K562 (cell line): ENCODE data around the gene HOXC12. TPM values are rescaled to one million over a fixed set of nuclear protein-coding genes. Genes with fewer than 3 reads are reported as not detected.

Source experiments
- CHCHD3 ChIP-seq: fragments of 250-450 bp; sonication (Bioruptor Pico); IDR thresholded peaks from 2 replicates; pipeline ENCODE4 v2.1.2; 2022; ENCODE audit warnings: mild to moderate bottlenecking
- POU5F1 ChIP-seq: fragments of 150-350 bp; IDR thresholded peaks from 2 replicates; pipeline ENCODE4 v1.6.1; 2014; ENCODE audit warnings: borderline replicate concordance, low read length, low read depth, mild to moderate bottlenecking; ENCODE audit not compliant: partially characterized antibody
- TAL1 ChIP-seq: fragments of 450-650 bp; IDR thresholded peaks from 2 replicates; pipeline ENCODE4 v1.6.1; 2016; ENCODE audit warnings: mild to moderate bottlenecking
- polyA plus RNA-seq, 8 experiments: library from polyadenylated mRNA; depleted of rRNA in 4 of 8; stranded (reverse) in 5 of 8; unstranded in 3 of 8; fragments of >200 nt; fragmentation: Nextera tagmentation in 2 of 8; fragmentation: Illumina TruSeq in 1 of 8; extraction: Ambion mirVana in 2 of 8; extraction: Trizol in 1 of 8; gene quantifications; 2 replicates each; pipeline versions ENCODE4 v1.2.1 to v1.2.3, GENCODE V29; 2011 to 2014; ENCODE audit warnings: inconsistent platforms in 1 of 8, missing spikeins in 1 of 8
- total RNA-seq, 7 experiments: library from RNA; depleted of rRNA in 6 of 7; stranded (reverse); fragments of >200 nt in 6 of 7; fragmentation: Illumina TruSeq in 2 of 7; extraction: Trizol in 2 of 7; gene quantifications; 2 replicates each; pipeline versions ENCODE4 v1.2.1 to v1.2.3, GENCODE V29; 2011 to 2021; ENCODE audit warnings: low replicate concordance in 1 of 7
- TF ChIP-seq, protein P1 (sequence below): fragments of 450-650 bp; IDR thresholded peaks from 2 replicates; pipeline ENCODE4 v1.6.1; 2014; ENCODE audit warnings: low read depth, mild to moderate bottlenecking, moderate library complexity, borderline replicate concordance
- TF ChIP-seq, protein P2 (sequence below), 2 experiments: fragments of 450-650 bp; IDR thresholded peaks; 2 replicates each; pipeline ENCODE4 v1.6.1; 2016; ENCODE audit warnings: mild to moderate bottlenecking in 2 of 2, borderline replicate concordance in 1 of 2, low read depth in 1 of 2, moderate library complexity in 1 of 2
- TF ChIP-seq, protein P3 (sequence below): fragments of 450-650 bp; formaldehyde crosslinking; IDR thresholded peaks from 2 replicates; pipeline ENCODE4 v1.4.0; 2020; ENCODE audit warnings: mild to moderate bottlenecking, moderate library complexity
- TF ChIP-seq, protein P4 (sequence below), 2 experiments: fragments of 450-650 bp; conservative IDR thresholded peaks; 2 replicates each; pipeline ENCODE4 v1.6.1; 2017; ENCODE audit warnings: mild to moderate bottlenecking in 2 of 2, moderate library complexity in 2 of 2
- TF ChIP-seq, protein P5 (sequence below): fragments of 450-650 bp; IDR thresholded peaks from 2 replicates; pipeline ENCODE4 v1.6.1; 2016; ENCODE audit warnings: missing biosample characterization, missing genetic modification characterization

HOXC12 gene
- total and polyA plus RNA-seq, 9 of the 15 experiments (the other 6 are each of a cell fraction or from before 2014, with no cell fraction given) = 0.04 to 0.36 (median 0.11) TPM; not detected in 1

DNA sequence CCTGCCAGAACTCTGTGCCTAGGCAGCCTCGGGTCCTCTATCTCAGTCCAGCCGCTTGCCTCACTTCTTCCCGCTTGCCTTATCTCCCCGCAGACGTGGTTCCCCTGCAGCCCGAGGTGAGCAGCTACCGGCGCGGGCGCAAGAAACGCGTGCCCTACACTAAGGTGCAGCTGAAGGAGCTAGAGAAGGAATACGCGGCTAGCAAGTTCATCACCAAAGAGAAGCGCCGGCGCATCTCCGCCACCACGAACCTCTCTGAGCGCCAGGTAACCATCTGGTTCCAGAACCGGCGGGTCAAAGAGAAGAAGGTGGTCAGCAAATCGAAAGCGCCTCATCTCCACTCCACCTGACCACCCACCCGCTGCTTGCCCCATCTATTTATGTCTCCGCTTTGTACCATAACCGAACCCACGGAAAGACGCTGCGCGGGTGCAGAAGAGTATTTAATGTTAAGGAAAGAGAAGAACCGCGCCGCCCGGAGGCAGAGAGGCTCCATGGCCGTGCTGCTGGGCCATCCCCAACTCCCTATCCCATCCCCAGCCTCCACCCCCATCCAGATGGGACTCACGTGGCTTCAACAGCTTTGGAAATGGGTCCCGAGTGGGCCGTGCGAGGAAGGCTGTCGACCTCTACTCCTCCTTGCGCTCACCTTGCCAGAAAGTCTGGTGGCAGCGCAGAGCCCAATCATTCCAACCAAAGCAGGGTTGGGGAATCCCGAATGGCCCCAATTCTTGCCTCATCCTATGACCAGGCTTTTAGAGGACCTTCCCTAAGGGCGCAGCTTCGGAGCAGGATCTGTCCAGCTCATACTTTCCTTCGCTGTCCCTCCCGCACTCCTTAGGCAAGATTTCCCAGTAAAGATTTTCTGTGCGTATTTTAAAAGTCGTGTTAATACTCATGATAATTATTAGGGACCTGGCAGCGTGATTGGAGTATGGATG is 9.5 kb upstream of the HOXC12 start (continued):
- TF ChIP-seq, protein P1, sequence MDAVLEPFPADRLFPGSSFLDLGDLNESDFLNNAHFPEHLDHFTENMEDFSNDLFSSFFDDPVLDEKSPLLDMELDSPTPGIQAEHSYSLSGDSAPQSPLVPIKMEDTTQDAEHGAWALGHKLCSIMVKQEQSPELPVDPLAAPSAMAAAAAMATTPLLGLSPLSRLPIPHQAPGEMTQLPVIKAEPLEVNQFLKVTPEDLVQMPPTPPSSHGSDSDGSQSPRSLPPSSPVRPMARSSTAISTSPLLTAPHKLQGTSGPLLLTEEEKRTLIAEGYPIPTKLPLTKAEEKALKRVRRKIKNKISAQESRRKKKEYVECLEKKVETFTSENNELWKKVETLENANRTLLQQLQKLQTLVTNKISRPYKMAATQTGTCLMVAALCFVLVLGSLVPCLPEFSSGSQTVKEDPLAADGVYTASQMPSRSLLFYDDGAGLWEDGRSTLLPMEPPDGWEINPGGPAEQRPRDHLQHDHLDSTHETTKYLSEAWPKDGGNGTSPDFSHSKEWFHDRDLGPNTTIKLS = no peak
- TF ChIP-seq, protein P2, sequence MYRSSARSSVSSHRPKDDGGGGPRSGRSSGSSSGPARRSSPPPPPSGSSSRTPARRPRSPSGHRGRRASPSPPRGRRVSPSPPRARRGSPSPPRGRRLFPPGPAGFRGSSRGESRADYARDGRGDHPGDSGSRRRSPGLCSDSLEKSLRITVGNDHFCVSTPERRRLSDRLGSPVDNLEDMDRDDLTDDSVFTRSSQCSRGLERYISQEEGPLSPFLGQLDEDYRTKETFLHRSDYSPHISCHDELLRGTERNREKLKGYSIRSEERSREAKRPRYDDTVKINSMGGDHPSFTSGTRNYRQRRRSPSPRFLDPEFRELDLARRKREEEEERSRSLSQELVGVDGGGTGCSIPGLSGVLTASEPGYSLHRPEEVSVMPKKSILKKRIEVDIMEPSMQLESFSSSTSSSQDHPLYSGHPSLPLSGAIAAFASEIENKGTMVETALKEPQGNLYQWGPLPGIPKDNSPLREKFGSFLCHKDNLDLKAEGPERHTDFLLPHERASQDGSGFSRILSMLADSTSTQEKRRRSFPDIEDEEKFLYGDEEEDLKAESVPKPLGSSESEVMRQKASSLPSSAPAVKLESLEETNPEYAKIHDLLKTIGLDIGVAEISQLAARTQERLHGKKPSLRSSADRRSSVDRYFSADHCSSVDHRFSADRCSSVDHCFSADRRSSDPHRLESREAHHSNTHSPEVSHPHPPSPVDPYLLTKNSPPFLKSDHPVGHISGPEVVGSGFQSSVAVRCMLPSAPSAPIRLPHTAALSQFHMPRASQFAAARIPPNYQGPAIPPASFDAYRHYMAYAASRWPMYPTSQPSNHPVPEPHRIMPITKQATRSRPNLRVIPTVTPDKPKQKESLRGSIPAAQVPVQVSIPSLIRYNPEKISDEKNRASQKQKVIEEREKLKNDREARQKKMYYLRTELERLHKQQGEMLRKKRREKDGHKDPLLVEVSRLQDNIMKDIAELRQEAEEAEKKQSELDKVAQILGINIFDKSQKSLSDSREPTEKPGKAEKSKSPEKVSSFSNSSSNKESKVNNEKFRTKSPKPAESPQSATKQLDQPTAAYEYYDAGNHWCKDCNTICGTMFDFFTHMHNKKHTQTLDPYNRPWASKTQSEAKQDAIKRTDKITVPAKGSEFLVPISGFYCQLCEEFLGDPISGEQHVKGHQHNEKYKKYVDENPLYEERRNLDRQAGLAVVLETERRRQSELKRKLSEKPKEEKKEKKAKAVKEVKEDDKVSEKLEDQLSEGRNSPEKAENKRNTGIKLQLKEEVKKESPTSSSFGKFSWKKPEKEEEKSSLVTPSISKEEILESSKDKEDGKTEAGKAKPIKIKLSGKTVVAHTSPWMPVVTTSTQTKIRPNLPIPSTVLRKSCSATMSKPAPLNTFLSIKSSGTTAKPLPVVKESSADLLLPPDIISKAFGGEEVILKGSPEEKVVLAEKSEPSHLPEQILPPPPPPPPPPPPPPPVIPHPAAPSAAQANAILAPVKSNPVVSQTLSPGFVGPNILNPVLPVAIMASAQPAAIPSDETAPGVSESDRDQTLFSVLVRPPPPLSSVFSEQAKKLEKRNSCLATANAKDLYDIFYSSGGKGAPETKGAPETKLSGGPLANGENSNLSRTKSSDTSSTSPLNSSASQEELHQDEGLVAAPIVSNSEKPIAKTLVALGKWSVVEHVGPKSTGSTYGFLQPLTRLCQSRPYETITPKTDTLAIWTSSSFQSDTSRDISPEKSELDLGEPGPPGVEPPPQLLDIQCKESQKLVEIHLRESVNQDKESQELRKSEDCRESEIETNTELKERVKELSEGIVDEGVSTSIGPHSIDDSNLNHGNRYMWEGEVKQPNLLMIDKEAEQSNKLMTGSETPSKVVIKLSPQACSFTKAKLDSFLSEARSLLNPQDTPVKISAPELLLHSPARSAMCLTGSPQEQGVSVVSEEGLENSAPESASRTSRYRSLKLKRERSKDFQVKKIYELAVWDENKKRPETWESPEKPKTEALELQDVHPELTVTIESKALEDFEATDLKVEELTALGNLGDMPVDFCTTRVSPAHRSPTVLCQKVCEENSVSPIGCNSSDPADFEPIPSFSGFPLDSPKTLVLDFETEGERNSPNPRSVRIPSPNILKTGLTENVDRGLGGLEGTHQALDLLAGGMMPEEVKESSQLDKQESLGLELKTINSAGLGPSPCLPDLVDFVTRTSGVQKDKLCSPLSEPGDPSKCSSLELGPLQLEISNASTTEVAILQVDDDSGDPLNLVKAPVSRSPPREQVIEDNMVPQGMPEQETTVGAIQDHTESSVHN (IDR thresholded peaks at IDR 0.05; ENCODE audit: borderline replicate concordance in 1 of 2, low read depth in 1 of 2) = no peak
- TF ChIP-seq POU5F1 (no peak), TAL1 (peak; percentile 53; the same call in 1 of the 2 replicates), CHCHD3 (CRISPR knock-in tag) (no peak)
- TF ChIP-seq, protein P3, sequence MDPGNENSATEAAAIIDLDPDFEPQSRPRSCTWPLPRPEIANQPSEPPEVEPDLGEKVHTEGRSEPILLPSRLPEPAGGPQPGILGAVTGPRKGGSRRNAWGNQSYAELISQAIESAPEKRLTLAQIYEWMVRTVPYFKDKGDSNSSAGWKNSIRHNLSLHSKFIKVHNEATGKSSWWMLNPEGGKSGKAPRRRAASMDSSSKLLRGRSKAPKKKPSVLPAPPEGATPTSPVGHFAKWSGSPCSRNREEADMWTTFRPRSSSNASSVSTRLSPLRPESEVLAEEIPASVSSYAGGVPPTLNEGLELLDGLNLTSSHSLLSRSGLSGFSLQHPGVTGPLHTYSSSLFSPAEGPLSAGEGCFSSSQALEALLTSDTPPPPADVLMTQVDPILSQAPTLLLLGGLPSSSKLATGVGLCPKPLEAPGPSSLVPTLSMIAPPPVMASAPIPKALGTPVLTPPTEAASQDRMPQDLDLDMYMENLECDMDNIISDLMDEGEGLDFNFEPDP (CRISPR knock-in tag) = no peak
- TF ChIP-seq, protein P4, sequence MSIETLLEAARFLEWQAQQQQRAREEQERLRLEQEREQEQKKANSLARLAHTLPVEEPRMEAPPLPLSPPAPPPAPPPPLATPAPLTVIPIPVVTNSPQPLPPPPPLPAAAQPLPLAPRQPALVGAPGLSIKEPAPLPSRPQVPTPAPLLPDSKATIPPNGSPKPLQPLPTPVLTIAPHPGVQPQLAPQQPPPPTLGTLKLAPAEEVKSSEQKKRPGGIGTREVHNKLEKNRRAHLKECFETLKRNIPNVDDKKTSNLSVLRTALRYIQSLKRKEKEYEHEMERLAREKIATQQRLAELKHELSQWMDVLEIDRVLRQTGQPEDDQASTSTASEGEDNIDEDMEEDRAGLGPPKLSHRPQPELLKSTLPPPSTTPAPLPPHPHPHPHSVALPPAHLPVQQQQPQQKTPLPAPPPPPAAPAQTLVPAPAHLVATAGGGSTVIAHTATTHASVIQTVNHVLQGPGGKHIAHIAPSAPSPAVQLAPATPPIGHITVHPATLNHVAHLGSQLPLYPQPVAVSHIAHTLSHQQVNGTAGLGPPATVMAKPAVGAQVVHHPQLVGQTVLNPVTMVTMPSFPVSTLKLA (conservative IDR thresholded peaks at IDR 0.05) = no peak
- TF ChIP-seq, protein P5, sequence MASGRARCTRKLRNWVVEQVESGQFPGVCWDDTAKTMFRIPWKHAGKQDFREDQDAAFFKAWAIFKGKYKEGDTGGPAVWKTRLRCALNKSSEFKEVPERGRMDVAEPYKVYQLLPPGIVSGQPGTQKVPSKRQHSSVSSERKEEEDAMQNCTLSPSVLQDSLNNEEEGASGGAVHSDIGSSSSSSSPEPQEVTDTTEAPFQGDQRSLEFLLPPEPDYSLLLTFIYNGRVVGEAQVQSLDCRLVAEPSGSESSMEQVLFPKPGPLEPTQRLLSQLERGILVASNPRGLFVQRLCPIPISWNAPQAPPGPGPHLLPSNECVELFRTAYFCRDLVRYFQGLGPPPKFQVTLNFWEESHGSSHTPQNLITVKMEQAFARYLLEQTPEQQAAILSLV = no peak
